Colonic mucosa (tissue), 4 donors: Measurements from ENCODE around the gene CAMTA1. TPM values are rescaled to one million over a fixed set of nuclear protein-coding genes. Genes with fewer than 3 reads are reported as not detected.

Experiments
- DNase-seq: peaks from one replicate; pipeline ENCODE4 v3.0.0-alpha.2; 2020
- H3K27ac ChIP-seq: fragments of 200-600 bp; one replicate; pipeline ENCODE4 v1.8.0; 2021
- H3K27me3 ChIP-seq: fragments of 200-600 bp; one replicate; pipeline ENCODE4 v1.8.0; 2021
- H3K36me3 ChIP-seq: fragments of 200-600 bp; one replicate; pipeline ENCODE4 v1.8.0; 2021
- H3K4me1 ChIP-seq: fragments of 200-600 bp; one replicate; pipeline ENCODE4 v1.8.0; 2021; ENCODE audit warnings: mild to moderate bottlenecking
- H3K4me3 ChIP-seq: fragments of 200-600 bp; one replicate; pipeline ENCODE4 v1.8.0; 2021
- H3K9ac ChIP-seq, 2 donors: one replicate each; pipeline ENCODE4 v1.7.0; 2013; ENCODE audit warnings: control low read depth in 2 of 2, low read depth in 2 of 2, low read length in 2 of 2
- H3K9me3 ChIP-seq: fragments of 200-600 bp; one replicate; pipeline ENCODE4 v1.8.0; 2021
- intact Hi-C: fragments of 100-400 bp; cut with DNase I; formaldehyde crosslinking; loops from one replicate; pipeline ENCODE4 v1.14.1; 2022
- total RNA-seq, 2 donors: library from RNA; stranded (reverse); fragmentation: NEBNext Ultra II Directional in 1 of 2; extraction: Animal tissue kit (Norgen Biotek cat#: 25700) in 1 of 2; gene quantifications; one replicate each; pipeline ENCODE4 v1.2.1, GENCODE V29; 2021
- TF ChIP-seq, protein P1 (sequence below): fragments of 200-600 bp; IDR thresholded peaks from one replicate; pipeline ENCODE4 v1.8.0; 2022; ENCODE audit warnings: antibody characterized with exemption, mild to moderate bottlenecking
- donor health status: healthy.
- donor health status: DM: no; HTN: no; CAD: no.
- donor health status: DM: no; HTN: no; CAD: no.

Gene CAMTA1
- total RNA-seq, 2 donors from 2014 or later = 76.8 to 92.8 TPM

DNA sequence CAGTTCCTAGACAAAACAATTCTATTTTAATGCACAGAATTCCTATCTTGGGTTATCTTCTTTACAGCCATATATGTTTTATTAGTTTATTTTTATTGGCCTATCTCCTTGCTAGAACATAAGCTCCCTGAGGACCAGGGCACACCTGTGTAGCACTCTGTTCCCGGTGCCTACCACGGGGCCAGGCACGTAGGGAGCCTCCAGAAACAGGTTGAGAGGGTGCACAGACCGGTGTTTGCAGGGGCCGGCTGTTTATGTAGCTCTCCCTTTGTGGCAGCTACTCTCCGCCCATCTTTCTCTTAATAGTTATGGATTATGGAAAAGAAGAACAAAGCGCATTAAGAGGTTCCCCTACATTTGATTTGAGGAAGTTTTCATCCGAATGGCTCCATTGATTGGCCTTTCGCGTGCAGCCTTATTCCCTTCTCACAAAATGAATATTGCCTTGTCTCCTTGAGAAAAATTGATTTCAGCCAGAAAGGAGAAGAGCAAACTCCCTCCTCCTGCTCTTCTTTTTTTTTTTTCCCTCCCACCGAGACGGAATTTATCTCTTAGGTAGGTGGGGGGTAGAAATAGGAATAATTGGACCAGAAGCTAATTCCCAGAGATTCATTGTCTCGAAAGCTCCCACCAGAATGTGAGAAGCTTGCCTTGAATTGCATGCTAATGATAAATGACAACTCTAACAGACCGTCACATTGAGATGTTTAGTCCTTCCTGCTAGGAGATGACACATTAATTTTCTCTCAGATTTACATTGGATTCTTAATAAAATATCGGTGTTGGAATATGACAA lies 447.4 kb downstream of the CAMTA1 start:
- no peak overlapping the region for H3K27ac ChIP-seq
- H3K9me3 ChIP-seq = no peaks in the 10 kb centered on the region
- no peaks in the 10 kb centered on the region for H3K4me1 ChIP-seq
- TF ChIP-seq, protein P1, sequence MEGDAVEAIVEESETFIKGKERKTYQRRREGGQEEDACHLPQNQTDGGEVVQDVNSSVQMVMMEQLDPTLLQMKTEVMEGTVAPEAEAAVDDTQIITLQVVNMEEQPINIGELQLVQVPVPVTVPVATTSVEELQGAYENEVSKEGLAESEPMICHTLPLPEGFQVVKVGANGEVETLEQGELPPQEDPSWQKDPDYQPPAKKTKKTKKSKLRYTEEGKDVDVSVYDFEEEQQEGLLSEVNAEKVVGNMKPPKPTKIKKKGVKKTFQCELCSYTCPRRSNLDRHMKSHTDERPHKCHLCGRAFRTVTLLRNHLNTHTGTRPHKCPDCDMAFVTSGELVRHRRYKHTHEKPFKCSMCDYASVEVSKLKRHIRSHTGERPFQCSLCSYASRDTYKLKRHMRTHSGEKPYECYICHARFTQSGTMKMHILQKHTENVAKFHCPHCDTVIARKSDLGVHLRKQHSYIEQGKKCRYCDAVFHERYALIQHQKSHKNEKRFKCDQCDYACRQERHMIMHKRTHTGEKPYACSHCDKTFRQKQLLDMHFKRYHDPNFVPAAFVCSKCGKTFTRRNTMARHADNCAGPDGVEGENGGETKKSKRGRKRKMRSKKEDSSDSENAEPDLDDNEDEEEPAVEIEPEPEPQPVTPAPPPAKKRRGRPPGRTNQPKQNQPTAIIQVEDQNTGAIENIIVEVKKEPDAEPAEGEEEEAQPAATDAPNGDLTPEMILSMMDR = no peak
- intact Hi-C loops = no loop called here
- H3K27me3 ChIP-seq = no peaks in the 10 kb centered on the region
- no peaks in the 10 kb centered on the region for H3K36me3 ChIP-seq
- H3K9ac ChIP-seq = no peak overlapping the region
- DNase-seq = no peak
- H3K4me3 ChIP-seq = no peak overlapping the region

DNA sequence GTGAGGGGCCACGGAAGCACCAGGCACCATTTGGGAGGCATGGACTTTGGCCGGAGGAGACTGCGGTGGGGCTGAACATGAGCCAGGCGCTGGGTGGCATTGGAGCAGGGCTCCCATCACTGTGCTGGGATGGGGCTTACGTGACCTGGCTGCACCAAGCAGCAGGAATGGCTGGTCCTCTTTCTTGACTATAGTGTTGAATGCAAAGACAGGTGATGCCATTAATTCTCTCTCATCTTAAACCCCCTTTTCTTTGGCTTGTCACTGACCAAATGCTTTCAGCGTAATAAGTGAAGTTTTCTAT lies 447.9 kb downstream of the CAMTA1 start:
- no peak for DNase-seq

DNA sequence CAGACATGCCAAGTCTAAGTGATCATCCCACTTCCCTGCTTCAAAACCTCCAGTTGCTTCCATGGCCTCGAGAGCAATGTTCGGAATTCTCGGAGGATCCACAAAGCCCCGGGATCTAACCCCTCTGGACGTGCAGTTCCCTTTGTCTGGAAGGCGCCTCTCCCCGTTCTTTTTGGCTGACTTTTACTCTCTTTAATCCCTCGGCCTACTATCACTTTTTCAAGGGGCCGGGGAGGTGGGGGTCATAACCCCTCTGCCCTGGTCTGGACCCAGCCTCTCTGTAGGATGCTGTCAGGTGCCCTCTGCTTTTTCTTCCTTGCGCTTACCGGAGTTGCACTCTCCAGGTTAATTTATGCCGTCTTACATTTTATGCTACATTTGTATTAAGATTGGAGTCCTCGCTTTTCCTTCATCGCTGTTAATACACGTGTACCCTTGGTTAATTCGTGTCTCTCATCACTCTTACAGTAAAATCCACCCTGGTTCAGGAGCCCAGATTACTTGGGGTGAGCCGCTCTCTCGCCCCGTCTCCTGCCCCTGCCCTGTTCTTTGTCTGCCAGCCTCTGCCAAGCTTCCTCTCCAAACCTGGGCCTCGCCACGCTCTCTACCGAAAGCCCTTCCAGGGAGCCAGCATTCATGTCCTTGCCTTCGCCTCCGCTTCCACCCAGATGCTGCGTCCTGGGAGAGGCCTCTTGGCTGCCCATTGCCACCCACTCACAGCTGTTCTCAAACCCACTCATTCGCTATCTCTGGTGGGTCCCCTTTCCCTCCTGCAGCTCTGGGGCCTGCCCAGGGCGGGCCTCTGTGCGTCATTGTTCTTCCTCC lies 448.6 kb downstream of the CAMTA1 start:
- Histone ChIP-seq H3K9ac (no peak overlapping the region), H3K9me3 (no peaks in the 10 kb centered on the region), H3K4me1 (no peaks in the 10 kb centered on the region), H3K27ac (no peak overlapping the region), H3K27me3 (no peaks in the 10 kb centered on the region), H3K36me3 (no peaks in the 10 kb centered on the region), H3K4me3 (no peak overlapping the region)
- DNase-seq = peak; percentile 12
- TF ChIP-seq, protein P1 = no peak
- intact Hi-C loops = no loop called here

More for the DNA sequence above, 447.9 kb downstream of the CAMTA1 start:
- Histone ChIP-seq H3K9me3 (no peaks in the 10 kb centered on the region), H3K27me3 (no peaks in the 10 kb centered on the region), H3K4me1 (no peaks in the 10 kb centered on the region), H3K9ac (no peak overlapping the region), H3K27ac (no peak overlapping the region), H3K4me3 (no peak overlapping the region), H3K36me3 (no peaks in the 10 kb centered on the region)
- TF ChIP-seq, protein P1 = no peak
- intact Hi-C loops = no loop called here

DNA sequence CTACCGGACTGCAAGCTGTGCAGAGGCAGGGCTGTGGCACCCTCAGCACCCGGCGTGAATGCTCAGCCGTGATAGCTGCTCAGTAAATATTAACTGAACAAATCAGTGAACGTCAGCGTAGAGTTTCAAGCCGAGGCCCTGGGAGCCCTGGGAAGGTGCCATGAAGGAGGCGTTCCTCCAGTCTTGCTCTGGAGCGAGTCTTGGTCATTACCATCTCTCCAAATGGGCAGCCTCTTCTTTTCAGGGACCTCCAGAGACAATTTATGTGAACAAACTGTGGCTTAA lies 449.2 kb downstream of the CAMTA1 start:
- Histone ChIP-seq H3K27me3 (no peaks in the 10 kb centered on the region), H3K4me1 (no peaks in the 10 kb centered on the region), H3K9ac (no peak overlapping the region), H3K36me3 (no peaks in the 10 kb centered on the region), H3K4me3 (no peak overlapping the region), H3K27ac (no peak overlapping the region), H3K9me3 (no peaks in the 10 kb centered on the region)
- TF ChIP-seq, protein P1 = no peak
- peak; percentile 10 for DNase-seq
- intact Hi-C loops = no loop called here

DNA sequence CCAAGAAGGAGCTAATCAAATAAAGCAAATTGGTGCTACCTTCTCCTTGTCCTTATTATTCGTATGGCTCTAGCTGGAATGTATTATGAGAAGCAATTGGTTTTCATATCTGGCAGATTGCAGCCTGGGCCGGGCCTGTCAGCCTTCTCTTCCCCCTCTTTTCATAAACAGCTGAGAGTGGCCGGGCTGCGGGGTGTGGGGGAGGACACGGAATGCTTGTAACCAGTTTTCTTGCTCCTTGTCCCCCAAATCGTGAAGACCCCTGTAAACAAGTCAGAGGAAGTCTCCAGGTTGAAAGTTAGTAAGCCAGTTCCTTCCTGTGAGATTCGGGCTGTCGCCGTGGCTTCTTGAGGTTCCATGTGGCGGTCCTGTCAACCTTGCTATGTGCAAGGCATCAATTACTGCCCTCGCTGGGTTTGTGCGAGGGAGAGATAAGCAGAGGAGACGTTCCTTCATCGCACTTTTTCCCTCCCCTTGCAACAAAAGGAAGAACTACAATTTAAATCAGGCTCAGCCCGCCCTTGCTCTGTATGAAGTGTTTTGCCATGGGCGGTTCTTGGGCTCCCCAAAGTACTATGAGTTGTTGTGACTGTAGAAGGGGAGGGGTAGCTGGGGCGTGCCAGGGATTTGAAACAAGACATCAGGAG lies 450.7 kb downstream of the CAMTA1 start:
- Histone ChIP-seq H3K36me3 (no peaks in the 10 kb centered on the region), H3K9ac (no peak overlapping the region), H3K4me3 (no peak overlapping the region), H3K27ac (no peak overlapping the region), H3K9me3 (no peaks in the 10 kb centered on the region), H3K27me3 (no peaks in the 10 kb centered on the region), H3K4me1 (no peaks in the 10 kb centered on the region)
- peak; percentile 10 for DNase-seq
- TF ChIP-seq, protein P1 = no peak
- intact Hi-C loops = no loop called here
